Loucy (cell line): ENCODE measurements around the gene KISS1.

Experiments used
- H2AFZ ChIP-seq: fragments of 200-600 bp; sonication (generic); 2 replicates; pipeline ENCODE4 v1.6.0; 2016; ENCODE audit warnings: antibody characterized with exemption, mild to moderate bottlenecking, low read length, moderate library complexity
- H3F3A ChIP-seq: fragments of 200-600 bp; 2 replicates; pipeline ENCODE4 v1.6.0; 2016; ENCODE audit warnings: antibody characterized with exemption, low read depth, mild to moderate bottlenecking
- H3K27me3 ChIP-seq: fragments of 200-600 bp; sonication (generic); 2 replicates; pipeline ENCODE4 v1.6.1; 2014; ENCODE audit warnings: low read length, mild to moderate bottlenecking; ENCODE audit not compliant: insufficient read depth, poor library complexity, severe bottlenecking
- H3K36me3 ChIP-seq: fragments of 200-600 bp; sonication (generic); 2 replicates; pipeline ENCODE4 v1.6.1; 2016; ENCODE audit warnings: low read length; ENCODE audit not compliant: insufficient read depth
- H3K4me1 ChIP-seq: fragments of 200-600 bp; sonication (generic); 2 replicates; pipeline ENCODE4 v1.5.1; 2014; ENCODE audit warnings: low read length, mild to moderate bottlenecking; ENCODE audit not compliant: insufficient read depth, poor library complexity, severe bottlenecking
- H3K4me2 ChIP-seq: fragments of 200-600 bp; sonication (generic); 2 replicates; pipeline ENCODE4 v1.6.0; 2014; ENCODE audit warnings: antibody characterized with exemption, low read length, low read depth, mild to moderate bottlenecking; ENCODE audit not compliant: poor library complexity, severe bottlenecking
- H3K4me3 ChIP-seq: fragments of 200-600 bp; sonication (generic); 2 replicates; pipeline ENCODE4 v1.5.1; 2014; ENCODE audit warnings: low read length, mild to moderate bottlenecking, mixed read lengths; ENCODE audit not compliant: poor library complexity, severe bottlenecking
- H3K79me2 ChIP-seq: fragments of 200-600 bp; sonication (generic); 2 replicates; pipeline ENCODE4 v1.6.1; 2014; ENCODE audit warnings: low read length; ENCODE audit not compliant: insufficient read depth
- H3K9ac ChIP-seq: fragments of 200-600 bp; sonication (generic); 2 replicates; pipeline ENCODE4 v1.6.0; 2014; ENCODE audit warnings: mild to moderate bottlenecking, low read depth, low read length, moderate library complexity; ENCODE audit not compliant: poor library complexity, severe bottlenecking
- H3K9me2 ChIP-seq: fragments of 200-600 bp; sonication (generic); replicated peaks from 2 replicates; pipeline ENCODE4 v1.6.1; 2016; ENCODE audit warnings: low read depth, low read length, mixed read lengths
- H3K9me3 ChIP-seq: fragments of 200-600 bp; sonication (generic); 2 replicates; pipeline ENCODE4 v1.6.1; 2014; ENCODE audit warnings: mild to moderate bottlenecking, antibody characterized with exemption, low read length, low read depth; ENCODE audit not compliant: insufficient read depth
- H4K20me1 ChIP-seq: fragments of 200-600 bp; sonication (generic); 2 replicates; pipeline ENCODE4 v1.6.0; 2014; ENCODE audit warnings: antibody characterized with exemption, low read length, mild to moderate bottlenecking; ENCODE audit not compliant: insufficient read depth, poor library complexity, severe bottlenecking
- CTCF ChIP-seq: fragments of 200-600 bp; sonication (generic); conservative IDR thresholded peaks from 2 replicates; pipeline ENCODE4 v1.5.1; 2014; ENCODE audit warnings: mild to moderate bottlenecking, antibody characterized with exemption, low read length
- EZH2phosphoT487 ChIP-seq: fragments of 200-600 bp; IDR thresholded peaks from 2 replicates; pipeline ENCODE4 v1.6.1; 2018; ENCODE audit warnings: antibody characterized with exemption, mild to moderate bottlenecking, moderate library complexity, borderline replicate concordance

The KISS1 gene

GRCh38 chr1:204172404-204173029 lies 23.8 kb downstream of the KISS1 start:
- TF ChIP-seq EZH2phosphoT487 (no peak), CTCF (no peak)
- H3K9me3 ChIP-seq: peaks cover 13% of the 10 kb centered on the region; the same call in 1 of the 2 replicates
- no peaks in the 10 kb centered on the region for H3K27me3 ChIP-seq
- no peak overlapping the region for H2AFZ ChIP-seq
- no peaks in the 10 kb centered on the region for H3K9me2 ChIP-seq
- H3K4me3 ChIP-seq: no peak overlapping the region
- H3F3A ChIP-seq: no peaks in the 10 kb centered on the region
- no peak overlapping the region for H3K4me2 ChIP-seq
- H3K79me2 ChIP-seq: no peaks in the 10 kb centered on the region
- H4K20me1 ChIP-seq: no peaks in the 10 kb centered on the region
- H3K36me3 ChIP-seq: no peaks in the 10 kb centered on the region
- H3K9ac ChIP-seq: no peak overlapping the region
- H3K4me1 ChIP-seq: peaks cover 7% of the 10 kb centered on the region

GRCh38 chr1:204171751-204172178 lies 24.5 kb downstream of the KISS1 start:
- Histone ChIP-seq H4K20me1 (no peaks in the 10 kb centered on the region), H3K4me1 (no peaks in the 10 kb centered on the region), H3K4me2 (no peak overlapping the region), H3F3A (no peaks in the 10 kb centered on the region), H3K79me2 (no peaks in the 10 kb centered on the region), H3K4me3 (no peak overlapping the region), H3K9me3 (peaks cover 13% of the 10 kb centered on the region; the same call in 1 of the 2 replicates), H3K9ac (no peak overlapping the region), H3K36me3 (no peaks in the 10 kb centered on the region), H3K9me2 (no peaks in the 10 kb centered on the region), H2AFZ (no peak overlapping the region), H3K27me3 (no peaks in the 10 kb centered on the region)
- TF ChIP-seq CTCF (no peak), EZH2phosphoT487 (no peak)

- no peaks in the 10 kb centered on the region for H3K27me3 ChIP-seq
- H3K9me2 ChIP-seq: no peaks in the 10 kb centered on the region
- no peaks in the 10 kb centered on the region for H3K36me3 ChIP-seq
- no peaks in the 10 kb centered on the region for H3K4me1 ChIP-seq
- no peaks in the 10 kb centered on the region for H3F3A ChIP-seq
- TF ChIP-seq CTCF: no peak
- no peak for TF ChIP-seq EZH2phosphoT487
- H3K79me2 ChIP-seq: no peaks in the 10 kb centered on the region
- no peak overlapping the region for H3K4me2 ChIP-seq
- no peak overlapping the region for H3K9ac ChIP-seq
- no peak overlapping the region for H2AFZ ChIP-seq
- H3K4me3 ChIP-seq: no peak overlapping the region
- H4K20me1 ChIP-seq: no peaks in the 10 kb centered on the region
- peaks cover 13% of the 10 kb centered on the region; the same call in 1 of the 2 replicates for H3K9me3 ChIP-seq
Measured at GRCh38 chr1:204170494-204171155, 25.7 kb downstream of the KISS1 start.
